Endothelial cell of umbilical vein (primary cell): Measurements from ENCODE around the gene MGLL. TPM values are rescaled to one million over a fixed set of nuclear protein-coding genes. Genes with fewer than 3 reads are reported as not detected.

Experiments
- BruUV-seq: library from RNA; stranded (reverse); fragments of 400-500 nt; replicated peaks from 2 replicates; lab custom pipeline; 2021; lab: Mats Ljungman, UMichigan
- CTCF ChIA-PET: fragments of 300-600, 350-600 bp; sonication (Branson Sonifier 250); formaldehyde crosslinking; loops from one replicate; lab custom pipeline; 2021; ENCODE audit warnings: antibody characterized with exemption, inconsistent platforms; lab: Charles Lee
- POLR2A ChIA-PET: fragments of 300-600, 350-600 bp; sonication (Branson Sonifier 250); formaldehyde crosslinking; loops from one replicate; lab custom pipeline; 2021; ENCODE audit warnings: antibody characterized with exemption, inconsistent platforms; lab: Charles Lee
- DNase-seq: peaks from one replicate; pipeline ENCODE4 v3.0.0-alpha.2; 2011; ENCODE audit warnings: low read depth, low spot score
- FAIRE-seq: peaks from 2 replicates; lab custom pipeline; 2011; peaks lifted over from hg19 to GRCh38; lab: Jason Lieb, UNC
- H2AFZ ChIP-seq: 2 replicates; pipeline ENCODE4 v1.6.0; 2012; ENCODE audit warnings: low read depth, low read length, control low read depth, inconsistent platforms
- H3K27ac ChIP-seq: 2 replicates; pipeline ENCODE4 v1.5.1; 2011; ENCODE audit warnings: low read depth, mild to moderate bottlenecking, control low read depth, low read length, moderate library complexity; ENCODE audit not compliant: insufficient read depth
- H3K27me3 ChIP-seq, 2 experiments: 2 replicates each; pipeline versions ENCODE4 v1.6.0 to v1.6.1; 2011; ENCODE audit warnings: low read length in 2 of 2, mixed read lengths in 1 of 2; ENCODE audit not compliant: control insufficient read depth in 2 of 2, insufficient read depth in 2 of 2
- H3K36me3 ChIP-seq, 2 experiments: 2 replicates in 1 of 2; 3 replicates in 1 of 2; pipeline ENCODE4 v1.5.1; 2011; ENCODE audit warnings: low read length in 2 of 2, mild to moderate bottlenecking in 1 of 2, moderate library complexity in 1 of 2; ENCODE audit not compliant: control insufficient read depth in 2 of 2, insufficient read depth in 2 of 2; ENCODE audit errors: extremely low read depth in 1 of 2
- H3K4me1 ChIP-seq: 3 replicates; pipeline ENCODE4 v1.5.1; 2011; ENCODE audit warnings: mild to moderate bottlenecking, low read length; ENCODE audit not compliant: control insufficient read depth, insufficient read depth; ENCODE audit errors: extremely low read depth
- H3K4me2 ChIP-seq: 2 replicates; pipeline ENCODE4 v1.6.1; 2011; ENCODE audit warnings: low read length, control low read depth, mixed read lengths; ENCODE audit not compliant: insufficient read depth
- H3K4me3 ChIP-seq, 3 experiments: fragments of 200-600 bp in 1 of 3; sonication (generic), shearing (Covaris generic) in 1 of 3; replicated peaks in 1 of 3; 2 replicates each; pipeline ENCODE4 v1.5.1; 2011 to 2016; ENCODE audit warnings: control low read depth in 3 of 3, low read length in 3 of 3, mild to moderate bottlenecking in 2 of 3, inconsistent platforms in 1 of 3, low read depth in 1 of 3, moderate library complexity in 1 of 3; ENCODE audit not compliant: insufficient read depth in 1 of 3
- H3K79me2 ChIP-seq: 2 replicates; pipeline ENCODE4 v1.6.0; 2012; ENCODE audit warnings: low read length, inconsistent platforms; ENCODE audit not compliant: control insufficient read depth, insufficient read depth
- H3K9ac ChIP-seq: replicated peaks from 2 replicates; pipeline ENCODE3; 2011; ENCODE audit warnings: low read length, control low read depth; ENCODE audit not compliant: insufficient read depth; ENCODE audit errors: extremely low read depth
- H3K9me1 ChIP-seq: replicated peaks from 3 replicates; pipeline ENCODE4 v1.6.0; 2011; ENCODE audit warnings: mild to moderate bottlenecking, low read length; ENCODE audit not compliant: control insufficient read depth, insufficient read depth; ENCODE audit errors: extremely low read depth
- H3K9me3 ChIP-seq: replicated peaks from 2 replicates; pipeline ENCODE4 v1.5.1; 2012; ENCODE audit warnings: low read length, inconsistent platforms; ENCODE audit not compliant: control insufficient read depth, insufficient read depth
- H4K20me1 ChIP-seq: replicated peaks from 2 replicates; pipeline ENCODE3; 2011; ENCODE audit warnings: mild to moderate bottlenecking, low read length; ENCODE audit not compliant: control insufficient read depth, insufficient read depth; ENCODE audit errors: extremely low read depth
- CTCF ChIP-seq, 2 donors: IDR thresholded peaks; 1 replicate in 1 of 2; 2 replicates in 1 of 2; pipeline ENCODE4 v1.5.1; 2011; ENCODE audit warnings: low read length in 2 of 2, mild to moderate bottlenecking in 2 of 2, moderate library complexity in 2 of 2, control low read depth in 1 of 2, inconsistent platforms in 1 of 2, low read depth in 1 of 2; ENCODE audit not compliant: insufficient read depth in 1 of 2; ENCODE audit errors: extremely low read depth in 1 of 2
- EZH2 ChIP-seq: IDR thresholded peaks from 2 replicates; pipeline ENCODE4 v1.6.1; 2012; ENCODE audit warnings: borderline replicate concordance, low read depth, mild to moderate bottlenecking, moderate library complexity, low read length, inconsistent platforms; ENCODE audit not compliant: severe bottlenecking
- FOS ChIP-seq: IDR thresholded peaks from 2 replicates; pipeline ENCODE4 v1.6.1; 2011; ENCODE audit warnings: mild to moderate bottlenecking, low read length, moderate library complexity, borderline replicate concordance; ENCODE audit not compliant: insufficient read depth
- JUN ChIP-seq: IDR thresholded peaks from 2 replicates; pipeline ENCODE4 v1.6.1; 2011; ENCODE audit warnings: borderline replicate concordance, low read depth; ENCODE audit not compliant: insufficient read length, insufficient read depth
- POLR2A ChIP-seq: IDR thresholded peaks from 2 replicates; pipeline ENCODE4 v1.6.1; 2012; ENCODE audit warnings: low read depth, mild to moderate bottlenecking, control low read depth, low read length
- POLR2AphosphoS5 ChIP-seq: IDR thresholded peaks from 2 replicates; pipeline ENCODE4 v1.6.1; 2012; ENCODE audit warnings: low read depth, mild to moderate bottlenecking, control low read depth, low read length, moderate library complexity; ENCODE audit not compliant: insufficient read depth
- dilution Hi-C: fragments of 300-500 bp; cut with MboI; formaldehyde crosslinking; loops from one replicate; pipeline ENCODE4 v1.15.0; 2019; ENCODE audit warnings: low sequenced_read_pairs; ENCODE audit not compliant: extremely low pct_ligation_motif_present
- intact Hi-C: fragments of 100-400 bp; cut with micrococcal nuclease; formaldehyde crosslinking; loops from one replicate; pipeline ENCODE4 v1.10.0; 2022
- polyA plus RNA-seq, 4 experiments: library from polyadenylated mRNA; depleted of rRNA in 3 of 4; stranded (reverse) in 3 of 4; unstranded in 1 of 4; fragments of >200 nt; gene quantifications; 2 replicates each; pipeline versions ENCODE4 v1.2.1 to v1.2.3, GENCODE V29; 2011 to 2012; ENCODE audit warnings: missing spikeins in 1 of 4
- total RNA-seq: library from RNA; stranded (reverse); gene quantifications from 2 replicates; pipeline ENCODE4 v1.2.3, GENCODE V29; 2021

MGLL gene
- total and polyA plus RNA-seq, 2 donors (not counting 3 experiments of a cell fraction or from before 2014, with no cell fraction given), result 30.7 to 60.2 TPM

- Histone ChIP-seq H3K9me1 (no peaks in the 10 kb centered on the region), H3K4me1 (no peaks in the 10 kb centered on the region), H3K4me2 (no peak overlapping the region), H3K36me3 (no peaks in the 10 kb centered on the region), H3K9me3 (no peaks in the 10 kb centered on the region), H3K27ac (no peak overlapping the region), H3K9ac (no peak overlapping the region), H4K20me1 (no peaks in the 10 kb centered on the region), H3K27me3 (no peaks in the 10 kb centered on the region), H3K4me3 (no peak overlapping the region), H2AFZ (no peak overlapping the region), H3K79me2 (no peaks in the 10 kb centered on the region)
- FAIRE-seq (no peak), DNase-seq (no peak)
- no TSS peak for BruUV-seq
- dilution Hi-C loops (no loop called here), intact Hi-C loops (no loop called here)
- ChIA-PET CTCF (interaction anchor here (0.9 to 3.8 kb wide), 4 partner anchors 11 to 313 kb away, joined by 4 to 15 read pairs (median 10); no protein-coding TSS in a partner anchor), POLR2A (no interaction called here)
- no peak for TF ChIP-seq CTCF (IDR thresholded peaks at IDR 0.05; ENCODE audit: extremely low read depth in 1 of 2, insufficient read depth in 1 of 2, low read depth in 1 of 2, low read length in 2 of 2)
- no peak for TF ChIP-seq POLR2AphosphoS5
- no peak for TF ChIP-seq FOS
Measured at GRCh38 chr3:127647166-127647844, 175.0 kb downstream of the MGLL start.

- H3K4me3 ChIP-seq, result no peak overlapping the region
- dilution Hi-C loops (no loop called here), intact Hi-C loops (no loop called here)
- TF ChIP-seq FOS (no peak), POLR2A (no peak), EZH2 (no peak), JUN (no peak), CTCF (IDR thresholded peaks at IDR 0.05; ENCODE audit: extremely low read depth in 1 of 2, insufficient read depth in 1 of 2, low read depth in 1 of 2, low read length in 2 of 2) (no peak)
- BruUV-seq, result no TSS peak
- POLR2A ChIA-PET, result no interaction called here
- H3K27me3 ChIP-seq, result no peaks in the 10 kb centered on the region
- no peak overlapping the region for H2AFZ ChIP-seq
- DNase-seq, result no peak
- H3K36me3 ChIP-seq, result no peaks in the 10 kb centered on the region
- H3K9me3 ChIP-seq, result no peaks in the 10 kb centered on the region
- H3K4me1 ChIP-seq, result no peaks in the 10 kb centered on the region
- no peak overlapping the region for H3K9ac ChIP-seq
- H4K20me1 ChIP-seq, result no peaks in the 10 kb centered on the region
- no peak overlapping the region for H3K27ac ChIP-seq
- H3K4me2 ChIP-seq, result no peak overlapping the region
- no peaks in the 10 kb centered on the region for H3K79me2 ChIP-seq
- CTCF ChIA-PET, result interaction anchor here (0.9 to 3.8 kb wide), 4 partner anchors 10 to 313 kb away, joined by 4 to 15 read pairs (median 10); no protein-coding TSS in a partner anchor
- FAIRE-seq, result no peak
- no peaks in the 10 kb centered on the region for H3K9me1 ChIP-seq
Measured at GRCh38 chr3:127646501-127647046, 175.7 kb downstream of the MGLL start.
